GM12878 (cell line): Measurements from ENCODE around the gene ROBO1. TPM values are rescaled to one million over a fixed set of nuclear protein-coding genes. Genes with fewer than 3 reads are reported as not detected.

Experiments used
- GABPA ChIP-seq: IDR thresholded peaks from 2 replicates; pipeline ENCODE4 v1.6.1; 2014; ENCODE audit warnings: antibody characterized with exemption, low read depth, mild to moderate bottlenecking, inconsistent platforms
- LARP7 ChIP-seq: fragments of 450-650 bp; IDR thresholded peaks from 2 replicates; pipeline ENCODE4 v1.6.1; 2017; ENCODE audit warnings: mild to moderate bottlenecking
- MXI1 ChIP-seq: fragments of 150-350 bp; IDR thresholded peaks from 2 replicates; pipeline ENCODE4 v1.6.1; 2011; ENCODE audit warnings: low read depth, mild to moderate bottlenecking, inconsistent platforms, low read length, improper control_type of control experiment
- PAX5 ChIP-seq: IDR thresholded peaks from 2 replicates; pipeline ENCODE4 v1.6.1; 2011; ENCODE audit warnings: low read depth, low read length, borderline replicate concordance
- POLR2A ChIP-seq: IDR thresholded peaks from 2 replicates; pipeline ENCODE4 v1.6.1; 2011; ENCODE audit warnings: low read depth, mild to moderate bottlenecking, low read length
- RUNX3 ChIP-seq: IDR thresholded peaks from 2 replicates; pipeline ENCODE4 v1.6.1; 2012; ENCODE audit warnings: low read length, inconsistent platforms
- SPI1 ChIP-seq: IDR thresholded peaks from 2 replicates; pipeline ENCODE4 v1.6.1; 2011; ENCODE audit warnings: low read depth, mild to moderate bottlenecking, low read length, moderate library complexity, borderline replicate concordance; ENCODE audit not compliant: insufficient read depth
- SRF ChIP-seq, 2 experiments: IDR thresholded peaks; 2 replicates each; pipeline ENCODE4 v1.6.1; 2011; ENCODE audit warnings: low read depth in 2 of 2, low read length in 2 of 2, mild to moderate bottlenecking in 1 of 2, moderate library complexity in 1 of 2
- ZNF384 ChIP-seq: IDR thresholded peaks from 2 replicates; pipeline ENCODE4 v1.6.1; 2012; ENCODE audit warnings: low read depth, mild to moderate bottlenecking, low read length, improper control_type of control experiment, borderline replicate concordance
- polyA plus RNA-seq, 11 experiments: library from polyadenylated mRNA; depleted of rRNA in 4 of 11; unstranded in 6 of 11; stranded (reverse) in 5 of 11; fragments of >200 nt; fragmentation: Nextera tagmentation in 4 of 11; fragmentation: Illumina TruSeq in 1 of 11; extraction: Ambion mirVana in 4 of 11; extraction: Trizol in 1 of 11; gene quantifications; 1 replicate in 1 of 11; 2 replicates in 10 of 11; pipeline versions ENCODE4 v1.2.1 to v1.2.3, GENCODE V29; 2011 to 2016; ENCODE audit warnings: inconsistent platforms in 2 of 11, missing spikeins in 2 of 11, low read depth in 1 of 11
- total RNA-seq, 4 experiments: library from RNA; depleted of rRNA in 3 of 4; stranded (reverse); fragments of >200 nt in 3 of 4; fragmentation: Illumina TruSeq in 1 of 4; extraction: Trizol in 1 of 4; gene quantifications; 2 replicates each; pipeline versions ENCODE4 v1.2.1 to v1.2.3, GENCODE V29; 2013 to 2021
- TF ChIP-seq, protein P1 (sequence below): IDR thresholded peaks from 2 replicates; pipeline ENCODE4 v1.6.1; 2011; ENCODE audit warnings: low read depth, mild to moderate bottlenecking, low read length, moderate library complexity, borderline replicate concordance; ENCODE audit errors: extremely low read depth
- TF ChIP-seq, protein P2 (sequence below): fragments of 450-650 bp; formaldehyde crosslinking; IDR thresholded peaks from 2 replicates; pipeline ENCODE4 v1.4.0; 2020; ENCODE audit warnings: mild to moderate bottlenecking, moderate library complexity

The ROBO1 gene
- total and polyA plus RNA-seq, 10 of the 15 experiments (the other 5 are each of a cell fraction or from before 2014, with no cell fraction given): 0.29 to 46.5 (median 1.2) TPM

DNA sequence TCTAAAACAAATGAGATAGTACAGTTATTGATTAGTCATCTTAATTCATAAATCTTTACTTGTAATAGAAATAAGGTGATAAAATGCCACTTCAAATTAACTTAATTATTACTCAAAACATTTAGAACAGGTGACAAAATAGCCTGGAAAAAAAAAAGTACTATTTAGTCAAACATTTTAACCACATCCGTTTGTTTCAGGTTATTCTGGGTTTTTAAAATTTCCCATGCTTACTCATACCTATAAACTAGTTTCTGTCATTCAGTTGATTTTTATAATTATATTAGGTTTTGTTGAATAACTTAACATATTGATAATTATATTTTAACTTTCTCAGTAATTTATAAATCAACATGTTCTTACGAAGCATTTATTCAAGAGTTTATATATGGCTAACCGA lies 483.0 kb downstream of the ROBO1 start (continued):
- TF ChIP-seq PAX5: no peak
- TF ChIP-seq SRF (IDR thresholded peaks at IDR 0.05; ENCODE audit: low read depth in 2 of 2, low read length in 2 of 2): no peak
- no peak for TF ChIP-seq SPI1
- peak; percentile 65; the same call in 1 of the 2 replicates for TF ChIP-seq ZNF384
- TF ChIP-seq GABPA: 0 out of 2 replicates have a peak, but pooled peaks have one; percentile 27
- no peak for TF ChIP-seq LARP7
- TF ChIP-seq, protein P1, sequence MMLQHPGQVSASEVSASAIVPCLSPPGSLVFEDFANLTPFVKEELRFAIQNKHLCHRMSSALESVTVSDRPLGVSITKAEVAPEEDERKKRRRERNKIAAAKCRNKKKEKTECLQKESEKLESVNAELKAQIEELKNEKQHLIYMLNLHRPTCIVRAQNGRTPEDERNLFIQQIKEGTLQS: no peak
- TF ChIP-seq, protein P2, sequence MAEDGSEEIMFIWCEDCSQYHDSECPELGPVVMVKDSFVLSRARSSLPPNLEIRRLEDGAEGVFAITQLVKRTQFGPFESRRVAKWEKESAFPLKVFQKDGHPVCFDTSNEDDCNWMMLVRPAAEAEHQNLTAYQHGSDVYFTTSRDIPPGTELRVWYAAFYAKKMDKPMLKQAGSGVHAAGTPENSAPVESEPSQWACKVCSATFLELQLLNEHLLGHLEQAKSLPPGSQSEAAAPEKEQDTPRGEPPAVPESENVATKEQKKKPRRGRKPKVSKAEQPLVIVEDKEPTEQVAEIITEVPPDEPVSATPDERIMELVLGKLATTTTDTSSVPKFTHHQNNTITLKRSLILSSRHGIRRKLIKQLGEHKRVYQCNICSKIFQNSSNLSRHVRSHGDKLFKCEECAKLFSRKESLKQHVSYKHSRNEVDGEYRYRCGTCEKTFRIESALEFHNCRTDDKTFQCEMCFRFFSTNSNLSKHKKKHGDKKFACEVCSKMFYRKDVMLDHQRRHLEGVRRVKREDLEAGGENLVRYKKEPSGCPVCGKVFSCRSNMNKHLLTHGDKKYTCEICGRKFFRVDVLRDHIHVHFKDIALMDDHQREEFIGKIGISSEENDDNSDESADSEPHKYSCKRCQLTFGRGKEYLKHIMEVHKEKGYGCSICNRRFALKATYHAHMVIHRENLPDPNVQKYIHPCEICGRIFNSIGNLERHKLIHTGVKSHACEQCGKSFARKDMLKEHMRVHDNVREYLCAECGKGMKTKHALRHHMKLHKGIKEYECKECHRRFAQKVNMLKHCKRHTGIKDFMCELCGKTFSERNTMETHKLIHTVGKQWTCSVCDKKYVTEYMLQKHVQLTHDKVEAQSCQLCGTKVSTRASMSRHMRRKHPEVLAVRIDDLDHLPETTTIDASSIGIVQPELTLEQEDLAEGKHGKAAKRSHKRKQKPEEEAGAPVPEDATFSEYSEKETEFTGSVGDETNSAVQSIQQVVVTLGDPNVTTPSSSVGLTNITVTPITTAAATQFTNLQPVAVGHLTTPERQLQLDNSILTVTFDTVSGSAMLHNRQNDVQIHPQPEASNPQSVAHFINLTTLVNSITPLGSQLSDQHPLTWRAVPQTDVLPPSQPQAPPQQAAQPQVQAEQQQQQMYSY (CRISPR knock-in tag): no peak
- TF ChIP-seq MXI1: no peak
- TF ChIP-seq POLR2A: no peak
- peak; percentile 67; the same call in 1 of the 2 replicates for TF ChIP-seq RUNX3
